ENCODE data around the gene COL4A2.
"Not testable (repeated sequence)": the region's sequence is repeated elsewhere in the genome, so short reads cannot be mapped to it uniquely, and the experiment has no call there.

Gene COL4A2

GRCh38 chr13:110480161-110480560 is 173.1 kb downstream of the COL4A2 start:
- DNase-seq = no peak

GRCh38 chr13:110483386-110483968 is 176.4 kb downstream of the COL4A2 start:
- DNase-seq = no peak

GRCh38 chr13:110484290-110485048 is 177.4 kb downstream of the COL4A2 start:
- no peak for DNase-seq

GRCh38 chr13:110485604-110486003 is 178.5 kb downstream of the COL4A2 start:
- DNase-seq = no peak

GRCh38 chr13:110486061-110486715 is 179.1 kb downstream of the COL4A2 start:
- no peak for DNase-seq

GRCh38 chr13:110486880-110487279 is 179.8 kb downstream of the COL4A2 start:
- DNase-seq = not testable (repeated sequence)

- DNase-seq = no peak
These were observed 183.1 kb downstream of the COL4A2 start for GRCh38 chr13:110490009-110490770.

GRCh38 chr13:110491869-110492678 is 185.0 kb downstream of the COL4A2 start:
- DNase-seq = no peak

GRCh38 chr13:110492679-110493593 is 185.9 kb downstream of the COL4A2 start:
- no peak for DNase-seq

- no peak for DNase-seq
These were observed 186.5 kb downstream of the COL4A2 start for GRCh38 chr13:110493613-110494012.

GRCh38 chr13:110495376-110495775 is 188.3 kb downstream of the COL4A2 start:
- DNase-seq = no peak

GRCh38 chr13:110495881-110496280 is 188.8 kb downstream of the COL4A2 start:
- DNase-seq = no peak

- no peak for DNase-seq
These were observed 189.2 kb downstream of the COL4A2 start for GRCh38 chr13:110496281-110496680.

- DNase-seq = no peak
These were observed 189.9 kb downstream of the COL4A2 start for GRCh38 chr13:110497003-110497402.

- DNase-seq = not testable (repeated sequence)
These were observed 190.8 kb downstream of the COL4A2 start for GRCh38 chr13:110497896-110498295.

- DNase-seq = no peak
These were observed 191.2 kb downstream of the COL4A2 start for GRCh38 chr13:110498327-110498726.

- no peak for DNase-seq
These were observed 191.7 kb downstream of the COL4A2 start for GRCh38 chr13:110498765-110499164.

GRCh38 chr13:110499621-110500281 is 192.7 kb downstream of the COL4A2 start:
- no peak for DNase-seq

- no peak for DNase-seq
These were observed 193.3 kb downstream of the COL4A2 start for GRCh38 chr13:110500341-110500740.

GRCh38 chr13:110501188-110501587 is 194.1 kb downstream of the COL4A2 start:
- DNase-seq = no peak

Measured in stimulated activated naive CD4-positive, alpha-beta T cell treated with Interleukin-2 at 50 U/mL for 16 hours (primary cell).